BJ (cell line): ENCODE measurements around the gene C2orf76. TPM values are rescaled to one million over a fixed set of nuclear protein-coding genes. Genes with fewer than 3 reads are reported as not detected.
A peak's percentile ranks its signal among the peaks of the same experiment; 100 is the strongest.

Experiments used
- CTCF ChIA-PET: fragments of 350-600 bp; formaldehyde crosslinking; extraction: SDS; loops from one replicate; lab custom pipeline; 2021; ENCODE audit warnings: antibody characterized with exemption, inconsistent platforms; lab: Yijun Ruan, JAX
- POLR2A ChIA-PET: fragments of 300-600 bp; sonication (Branson Sonifier 250); formaldehyde crosslinking; extraction: SDS; loops from one replicate; lab custom pipeline; 2021; ENCODE audit warnings: antibody characterized with exemption; lab: Charles Lee
- DNase-seq: peaks from one replicate; pipeline ENCODE4 v3.0.0-alpha.2; 2011; ENCODE audit warnings: low read depth
- H3K27me3 ChIP-seq: 2 replicates; pipeline ENCODE4 v1.6.0; 2011; ENCODE audit warnings: low read length; ENCODE audit not compliant: control insufficient read depth, insufficient read depth
- H3K36me3 ChIP-seq: 2 replicates; pipeline ENCODE4 v1.5.1; 2011; ENCODE audit warnings: low read length; ENCODE audit not compliant: control insufficient read depth, insufficient read depth
- H3K4me3 ChIP-seq: 2 replicates; pipeline ENCODE4 v1.5.1; 2011; ENCODE audit warnings: low read depth, mild to moderate bottlenecking, control low read depth, low read length
- polyA plus RNA-seq: library from polyadenylated mRNA; depleted of rRNA; stranded (reverse); fragments of >200 nt; gene quantifications from 2 replicates; pipeline ENCODE4 v1.2.3, GENCODE V29; 2011
- TF ChIP-seq, protein P1 (sequence below): IDR thresholded peaks from 2 replicates; pipeline ENCODE4 v1.5.1; 2011; ENCODE audit warnings: low read depth, mild to moderate bottlenecking, control low read depth, inconsistent platforms, low read length, moderate library complexity; ENCODE audit not compliant: insufficient read depth

C2orf76 gene
- polyA plus RNA-seq, 1 experiment: 7.0 TPM

- ChIA-PET CTCF (interaction anchor here (0.5 to 2.0 kb wide), 3 partner anchors 10 to 64 kb away, joined by 3 to 4 read pairs (median 3); partner anchors contain the start of gene TMEM37), POLR2A (no interaction called here)
- DNase-seq: no peak
- Histone ChIP-seq H3K36me3 (peaks cover 12% of the 10 kb centered on the region), H3K27me3 (no peaks in the 10 kb centered on the region), H3K4me3 (peak overlapping the region; percentile 88)
- TF ChIP-seq, protein P1, sequence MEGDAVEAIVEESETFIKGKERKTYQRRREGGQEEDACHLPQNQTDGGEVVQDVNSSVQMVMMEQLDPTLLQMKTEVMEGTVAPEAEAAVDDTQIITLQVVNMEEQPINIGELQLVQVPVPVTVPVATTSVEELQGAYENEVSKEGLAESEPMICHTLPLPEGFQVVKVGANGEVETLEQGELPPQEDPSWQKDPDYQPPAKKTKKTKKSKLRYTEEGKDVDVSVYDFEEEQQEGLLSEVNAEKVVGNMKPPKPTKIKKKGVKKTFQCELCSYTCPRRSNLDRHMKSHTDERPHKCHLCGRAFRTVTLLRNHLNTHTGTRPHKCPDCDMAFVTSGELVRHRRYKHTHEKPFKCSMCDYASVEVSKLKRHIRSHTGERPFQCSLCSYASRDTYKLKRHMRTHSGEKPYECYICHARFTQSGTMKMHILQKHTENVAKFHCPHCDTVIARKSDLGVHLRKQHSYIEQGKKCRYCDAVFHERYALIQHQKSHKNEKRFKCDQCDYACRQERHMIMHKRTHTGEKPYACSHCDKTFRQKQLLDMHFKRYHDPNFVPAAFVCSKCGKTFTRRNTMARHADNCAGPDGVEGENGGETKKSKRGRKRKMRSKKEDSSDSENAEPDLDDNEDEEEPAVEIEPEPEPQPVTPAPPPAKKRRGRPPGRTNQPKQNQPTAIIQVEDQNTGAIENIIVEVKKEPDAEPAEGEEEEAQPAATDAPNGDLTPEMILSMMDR: no peak
Measured at GRCh38 chr2:119367472-119368099, 952 bp upstream of the C2orf76 start.

DNA sequence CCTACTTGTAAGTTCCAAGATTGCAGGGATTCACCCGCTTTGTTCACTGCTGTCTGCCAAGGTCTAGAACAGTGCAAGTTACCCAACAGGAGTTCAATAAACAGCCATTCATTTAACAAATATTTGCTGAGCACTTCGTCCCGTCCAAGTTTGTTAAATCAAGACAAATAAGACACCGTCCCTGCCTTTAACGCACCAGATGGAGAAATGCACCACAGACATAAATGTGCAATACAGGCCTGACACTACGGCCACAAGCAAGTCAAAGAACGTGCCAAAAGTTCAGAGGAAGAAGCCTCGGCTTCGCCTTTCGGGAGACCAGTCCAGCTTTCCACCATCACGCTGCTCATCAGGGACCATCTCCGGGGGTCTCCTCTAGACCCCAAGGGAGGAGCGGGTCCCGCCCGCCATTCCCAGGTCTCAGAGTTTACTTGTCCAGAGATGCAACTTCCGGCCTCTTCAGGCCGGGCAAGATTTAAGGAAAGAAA lies 429 bp downstream of the C2orf76 start:
- DNase-seq: no peak
- Histone ChIP-seq H3K36me3 (peaks cover 5% of the 10 kb centered on the region), H3K27me3 (no peaks in the 10 kb centered on the region), H3K4me3 (peak overlapping the region; percentile 88)
- TF ChIP-seq, protein P1: no peak
- ChIA-PET POLR2A (no interaction called here), CTCF (interaction anchor here (2.0 kb wide), 1 partner anchor 12 kb away, joined by 4 read pairs; no protein-coding TSS in a partner anchor)

- Histone ChIP-seq H3K36me3 (no peaks in the 10 kb centered on the region; the same call in 1 of the 2 replicates), H3K27me3 (no peaks in the 10 kb centered on the region), H3K4me3 (peak overlapping the region; percentile 88)
- TF ChIP-seq, protein P1: no peak
- CTCF ChIA-PET: interaction anchor here (0.9 kb wide), 1 partner anchor 22 kb away, joined by 3 read pairs; no protein-coding TSS in a partner anchor
- POLR2A ChIA-PET: no interaction called here
- DNase-seq: no peak
Measured at GRCh38 chr2:119365436-119365835, 1.2 kb downstream of the C2orf76 start.

- ChIA-PET POLR2A (no interaction called here), CTCF (interaction anchor here (0.9 kb wide), 1 partner anchor 21 kb away, joined by 3 read pairs; no protein-coding TSS in a partner anchor)
- H3K27me3 ChIP-seq: no peaks in the 10 kb centered on the region
Measured at GRCh38 chr2:119364798-119365197, 1.8 kb downstream of the C2orf76 start.

GRCh38 chr2:119360423-119360966 lies 6.1 kb downstream of the C2orf76 start:
- no peaks in the 10 kb centered on the region for H3K36me3 ChIP-seq
- CTCF ChIA-PET: no interaction called here
- POLR2A ChIA-PET: no interaction called here
- DNase-seq: no peak
- no peak overlapping the region for H3K4me3 ChIP-seq
- TF ChIP-seq, protein P1: no peak
- H3K27me3 ChIP-seq: no peaks in the 10 kb centered on the region

More at GRCh38 chr2:119364798-119365197, 1.8 kb downstream of the C2orf76 start:
- no peak overlapping the region for H3K4me3 ChIP-seq
- DNase-seq: no peak
- H3K36me3 ChIP-seq: no peaks in the 10 kb centered on the region
- TF ChIP-seq, protein P1: no peak
